Measurements from ENCODE around the gene COL5A2. TPM values are rescaled to one million over a fixed set of nuclear protein-coding genes. Genes with fewer than 3 reads are reported as not detected.

Gene COL5A2
- total and polyA plus RNA-seq, 9 of the 15 experiments (the other 6 are each of a cell fraction or from before 2014, with no cell fraction given): 0.01 to 0.54 (median 0.19) TPM

DNA sequence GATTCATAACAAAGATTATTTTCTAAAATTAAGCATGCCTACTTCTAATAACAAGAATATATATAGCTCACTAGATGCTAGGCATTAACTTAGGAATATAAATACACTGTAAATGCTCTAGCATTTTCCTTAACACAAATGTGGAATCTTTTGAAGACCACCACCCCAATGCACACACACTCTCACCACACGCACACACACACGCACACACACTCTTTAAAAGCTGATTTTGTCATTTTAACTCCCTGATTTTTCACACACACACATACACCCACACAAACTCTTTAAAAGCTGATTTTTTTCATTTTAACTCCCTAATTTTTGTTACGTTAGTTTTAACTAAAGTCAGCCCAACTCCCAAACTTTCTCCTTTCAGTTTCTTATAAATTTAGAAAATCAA lies 3.0 kb downstream of the COL5A2 start:
- Histone ChIP-seq H3K4me2 (ENCODE audit: insufficient read depth, low read length) (no peak overlapping the region), H4K20me1 (replicated peaks; ENCODE audit: control insufficient read depth, insufficient read depth, low read length) (no peaks in the 10 kb centered on the region), H3K27me3 (ENCODE audit: control insufficient read depth in 2 of 2, insufficient read depth in 2 of 2, low read length in 2 of 2) (no peaks in the 10 kb centered on the region), H3K4me3 (no peak overlapping the region), H3K9ac (ENCODE audit: insufficient read depth in 1 of 2, low read depth in 2 of 2, low read length in 2 of 2) (no peak overlapping the region), H3K9me1 (ENCODE audit: control insufficient read depth, insufficient read depth, low read length) (no peaks in the 10 kb centered on the region), H3K36me3 (ENCODE audit: control insufficient read depth, insufficient read depth, low read length) (no peaks in the 10 kb centered on the region), H3K4me1 (replicated peaks in 1 of 2; ENCODE audit: control insufficient read depth in 2 of 2, insufficient read depth in 2 of 2, low read length in 2 of 2) (no peaks in the 10 kb centered on the region), H3K79me2 (ENCODE audit: control insufficient read depth, insufficient read depth, low read length) (no peaks in the 10 kb centered on the region), H3K9me3 (replicated peaks; ENCODE audit: control insufficient read depth, insufficient read depth, low read depth, low read length) (no peaks in the 10 kb centered on the region), H3K27ac (ENCODE audit: extremely low read depth, low read depth, low read length) (no peak overlapping the region), H2AFZ (ENCODE audit: low read depth, low read length) (no peak overlapping the region)
- ChIA-PET POLR2A (no interaction called here), CTCF (ENCODE audit: low intra/inter-chr PET ratio) (no interaction called here)
- DNase-seq (ENCODE audit: extremely low read depth in 1 of 4, low spot score in 3 of 4): no peak
- in situ Hi-C loops (cut with MboI): no loop called here
- no peak for FAIRE-seq
- BruUV-seq (replicated peaks): no TSS peak
- WGBS (ENCODE audit: insufficient coverage, low coverage, missing lambda C conversion rate): 21% methylated on average over 3 of the region's 3 CpGs
- no peak for ATAC-seq
- intact Hi-C loops (cut with micrococcal nuclease): no loop called here
- TF ChIP-seq STAT5B (CRISPR knock-in tag; IDR thresholded peaks at IDR 0.05) (no peak), MEF2D (tag; conservative IDR thresholded peaks at IDR 0.05; ENCODE audit: low read depth) (no peak), AFF1 (IDR thresholded peaks at IDR 0.05; ENCODE audit: low read depth in 1 of 2, partially characterized antibody in 2 of 2) (no peak)
